NCI-H1092 treated with DMSO at 0.1 percent for 48 hours (cell line): ENCODE measurements around the gene CCPG1.
A peak's percentile ranks its signal among the peaks of the same experiment; 100 is the strongest.
"Not testable (repeated sequence)": the region's sequence is repeated elsewhere in the genome, so short reads cannot be mapped to it uniquely, and the experiment has no call there.

ENCODE experiments used
- DNase-seq: peaks from one replicate; lab custom pipeline; 2025; lab: John Stamatoyannopoulos, UW

The CCPG1 gene, protein sequence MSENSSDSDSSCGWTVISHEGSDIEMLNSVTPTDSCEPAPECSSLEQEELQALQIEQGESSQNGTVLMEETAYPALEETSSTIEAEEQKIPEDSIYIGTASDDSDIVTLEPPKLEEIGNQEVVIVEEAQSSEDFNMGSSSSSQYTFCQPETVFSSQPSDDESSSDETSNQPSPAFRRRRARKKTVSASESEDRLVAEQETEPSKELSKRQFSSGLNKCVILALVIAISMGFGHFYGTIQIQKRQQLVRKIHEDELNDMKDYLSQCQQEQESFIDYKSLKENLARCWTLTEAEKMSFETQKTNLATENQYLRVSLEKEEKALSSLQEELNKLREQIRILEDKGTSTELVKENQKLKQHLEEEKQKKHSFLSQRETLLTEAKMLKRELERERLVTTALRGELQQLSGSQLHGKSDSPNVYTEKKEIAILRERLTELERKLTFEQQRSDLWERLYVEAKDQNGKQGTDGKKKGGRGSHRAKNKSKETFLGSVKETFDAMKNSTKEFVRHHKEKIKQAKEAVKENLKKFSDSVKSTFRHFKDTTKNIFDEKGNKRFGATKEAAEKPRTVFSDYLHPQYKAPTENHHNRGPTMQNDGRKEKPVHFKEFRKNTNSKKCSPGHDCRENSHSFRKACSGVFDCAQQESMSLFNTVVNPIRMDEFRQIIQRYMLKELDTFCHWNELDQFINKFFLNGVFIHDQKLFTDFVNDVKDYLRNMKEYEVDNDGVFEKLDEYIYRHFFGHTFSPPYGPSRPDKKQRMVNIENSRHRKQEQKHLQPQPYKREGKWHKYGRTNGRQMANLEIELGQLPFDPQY

DNA sequence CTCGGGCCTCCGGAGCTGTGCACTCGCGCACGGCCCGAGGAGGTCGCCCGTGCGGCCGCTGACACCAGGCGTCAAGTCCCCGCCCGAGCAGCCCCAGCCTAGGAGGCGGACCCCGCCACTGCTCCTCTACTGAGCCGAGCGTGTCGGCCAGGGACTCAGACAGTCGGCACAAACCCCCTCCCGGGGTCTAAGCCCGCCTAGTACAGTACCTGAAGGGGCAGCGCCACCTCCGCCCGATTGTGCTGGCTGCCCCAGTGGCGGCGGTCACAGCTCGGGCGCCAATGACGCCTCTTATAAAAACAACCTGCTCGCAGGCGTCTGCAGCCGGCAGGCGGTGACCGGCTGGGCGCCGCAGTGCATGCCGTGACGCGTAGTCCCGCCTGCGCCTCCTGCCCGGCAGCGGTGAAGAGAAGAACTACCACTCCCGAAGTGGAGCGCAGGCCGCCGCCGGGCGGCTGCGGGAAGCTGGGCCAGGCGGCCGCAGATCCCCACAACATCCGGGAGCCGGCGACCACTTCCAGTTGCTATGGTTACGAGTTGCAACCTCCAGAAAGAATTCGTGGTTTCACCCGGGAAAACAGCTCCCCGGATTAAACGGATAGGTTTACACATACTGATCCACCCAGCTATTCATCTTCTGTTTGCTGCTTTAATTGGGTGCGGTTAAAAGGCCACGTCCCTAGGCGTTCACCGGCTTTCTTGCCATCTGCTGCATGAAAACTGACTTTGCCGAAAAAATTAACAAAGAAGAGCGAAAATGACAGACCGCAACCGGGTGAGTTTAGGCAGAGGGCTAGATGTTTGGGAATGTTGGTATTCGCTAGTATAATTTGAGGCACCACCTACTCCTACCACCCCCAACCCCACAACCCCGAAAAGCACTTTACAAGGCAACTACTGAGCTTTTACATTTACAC is at the start of gene CCPG1, which contains the start of gene PIERCE2:
Gene CCPG1, minus strand, starts transcription at position 348 of the 917 bp plus-strand sequence. CDS start 18,935 bp downstream, outside the sequence.
Gene PIERCE2, plus strand, starts transcription at position 484 of the 917 bp plus-strand sequence. Its CDS starts 274 bp downstream, at position 758.
- peak; percentile 92 for DNase-seq

DNA sequence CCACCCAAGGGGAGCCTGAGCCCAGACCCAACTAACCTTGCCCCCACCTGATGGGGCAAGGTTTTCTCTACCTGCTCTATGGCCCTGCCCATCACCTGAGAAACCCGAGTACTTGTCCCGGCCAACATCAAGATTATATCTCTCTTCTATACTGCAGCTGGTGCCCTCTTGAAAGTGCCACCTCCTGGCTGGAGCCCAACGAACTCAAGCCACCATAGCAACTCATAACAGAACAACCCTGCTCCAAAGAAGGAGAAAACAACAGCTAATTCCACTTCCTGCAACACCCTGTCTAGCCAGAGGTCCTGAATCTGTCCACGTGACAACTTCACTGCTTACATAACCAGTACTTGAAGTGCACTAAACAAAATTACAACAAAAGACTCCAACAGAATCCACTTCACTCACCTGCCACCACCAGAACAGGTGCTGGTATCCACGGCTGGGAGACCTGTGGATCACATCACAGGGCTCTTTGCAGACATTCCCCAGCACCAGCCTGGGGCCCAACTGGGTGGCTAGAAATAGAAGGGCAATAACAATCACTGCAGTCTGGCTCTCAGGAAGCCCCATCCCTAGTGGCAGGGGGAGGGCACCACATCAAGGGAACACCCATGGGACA is 49.4 kb upstream of the CCPG1 start:
- peak; percentile 1 for DNase-seq

DNA sequence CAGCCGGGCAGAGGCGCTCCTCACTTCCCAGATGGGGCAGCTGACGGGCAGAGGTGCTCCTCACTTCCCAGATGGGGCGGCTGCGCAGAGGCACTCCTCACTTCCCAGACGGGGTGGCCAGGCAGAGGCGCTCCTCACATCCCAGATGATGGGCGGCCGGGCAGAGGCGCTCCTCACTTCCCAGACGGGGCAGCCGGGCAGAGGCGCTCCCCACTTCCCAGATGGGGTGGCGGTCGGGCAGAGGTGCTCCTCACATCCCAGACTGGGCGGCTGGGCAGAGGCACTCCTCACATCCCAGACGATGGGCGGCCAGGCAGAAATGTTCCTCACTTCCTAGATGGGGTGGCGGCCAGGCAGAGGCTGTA is 38.9 kb upstream of the CCPG1 start:
- not testable (repeated sequence) for DNase-seq

DNA sequence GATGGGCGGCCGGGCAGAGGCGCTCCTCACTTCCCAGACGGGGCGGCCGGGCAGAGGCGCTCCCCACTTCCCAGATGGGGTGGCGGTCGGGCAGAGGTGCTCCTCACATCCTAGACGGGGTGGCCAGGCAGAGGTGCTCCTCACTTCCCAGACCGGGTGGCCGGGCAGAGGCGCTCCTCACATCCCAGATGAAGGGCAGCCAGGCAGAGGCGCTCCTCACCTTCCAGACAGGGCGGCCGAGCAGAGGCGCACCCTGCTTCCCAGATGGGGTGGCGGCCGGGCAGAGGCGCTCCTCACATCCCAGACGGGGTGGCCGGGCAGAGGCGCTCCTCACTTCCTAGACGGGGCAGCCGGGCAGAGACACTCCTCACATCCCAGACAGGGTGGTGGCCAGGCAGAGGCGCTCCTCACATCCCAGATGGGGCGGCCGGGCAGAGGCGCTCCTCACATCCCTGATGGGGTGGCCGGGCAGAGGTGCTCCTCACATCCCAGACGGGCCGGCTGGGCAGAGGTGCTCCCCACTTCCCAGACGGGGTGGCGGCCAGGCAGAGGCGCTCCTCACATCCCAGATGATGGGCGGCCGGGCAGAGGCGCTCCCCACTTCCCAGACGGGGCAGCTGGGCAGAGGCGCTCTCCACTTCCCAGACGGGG is 38.3 kb upstream of the CCPG1 start:
- not testable (repeated sequence) for DNase-seq

DNA sequence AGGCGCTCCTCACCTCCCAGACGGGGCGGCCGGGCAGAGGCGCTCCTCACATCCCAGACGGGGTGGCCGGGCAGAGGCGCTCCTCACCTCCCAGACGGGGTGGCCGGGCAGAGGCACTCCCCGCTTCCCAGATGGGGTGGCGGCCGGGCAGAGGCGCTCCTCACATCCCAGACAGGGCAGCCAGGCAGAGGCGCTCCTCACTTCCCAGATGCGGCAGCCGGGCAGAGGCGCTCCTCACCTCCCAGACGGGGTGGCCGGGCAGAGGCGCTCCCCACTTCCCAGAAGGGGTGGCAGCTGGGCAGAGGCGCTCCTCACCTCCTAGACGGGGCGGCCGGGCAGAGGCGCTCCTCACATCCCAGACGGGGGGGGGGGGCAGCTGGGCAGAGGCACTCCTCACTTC is 37.8 kb upstream of the CCPG1 start:
- DNase-seq = not testable (repeated sequence)

DNA sequence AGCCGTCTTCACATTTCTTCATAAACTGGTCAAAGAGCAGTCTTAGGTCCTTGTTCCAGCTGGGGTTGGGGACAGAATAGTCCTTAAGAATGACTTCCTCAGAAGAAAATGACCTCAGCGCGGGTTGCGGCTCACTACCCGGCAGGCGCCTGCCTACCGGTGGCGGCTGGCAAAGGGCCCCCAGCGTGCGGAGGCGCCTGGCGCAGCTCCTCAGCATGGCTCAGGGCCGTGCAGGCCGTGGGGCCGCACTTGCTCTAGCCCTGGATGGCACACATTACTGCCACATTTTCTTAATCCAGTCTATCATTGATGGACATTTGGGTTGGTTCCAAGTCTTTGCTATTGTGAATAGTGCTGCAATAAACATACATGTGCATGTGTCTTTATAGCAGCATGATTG is 35.0 kb upstream of the CCPG1 start:
- not testable (repeated sequence) for DNase-seq

DNA sequence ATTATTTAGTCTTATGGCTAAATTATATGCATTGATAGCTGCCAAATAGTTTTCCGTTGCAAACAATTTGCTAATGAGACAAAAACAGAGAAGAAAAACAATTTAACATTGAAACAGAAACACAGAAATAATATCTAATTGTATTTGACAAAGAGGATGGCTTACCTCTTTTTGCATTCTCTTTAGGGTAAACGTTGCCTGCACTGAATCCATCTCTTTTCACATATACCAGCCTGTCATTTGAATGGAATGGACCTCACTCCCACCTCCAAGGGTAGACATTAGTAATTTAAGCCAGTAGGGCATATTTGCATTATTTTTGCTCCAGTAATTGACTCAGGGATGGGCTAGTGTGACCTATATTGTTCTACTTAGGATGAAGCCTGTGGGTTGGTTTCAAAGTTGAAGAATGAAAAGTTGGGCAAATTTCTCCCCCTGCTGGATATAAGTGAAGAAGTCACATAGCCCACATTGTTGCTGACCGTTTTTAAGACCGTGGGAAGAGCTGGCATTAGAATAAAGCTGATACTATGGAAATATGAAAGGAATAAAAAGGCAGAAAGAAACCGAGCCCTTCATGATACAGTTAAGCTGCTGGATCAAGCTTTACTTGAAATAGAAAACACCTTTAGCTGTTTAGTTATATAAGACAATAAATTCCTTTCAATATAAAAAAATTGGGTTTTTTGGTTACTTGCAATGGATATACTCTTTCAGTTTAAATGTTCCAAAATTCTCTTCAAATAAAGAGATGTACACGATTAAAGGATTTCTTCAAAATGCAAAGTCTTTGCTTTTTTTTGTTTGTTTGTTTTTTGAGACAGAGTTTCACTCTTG is 27.0 kb upstream of the CCPG1 start:
- peak; percentile 17 for DNase-seq

DNA sequence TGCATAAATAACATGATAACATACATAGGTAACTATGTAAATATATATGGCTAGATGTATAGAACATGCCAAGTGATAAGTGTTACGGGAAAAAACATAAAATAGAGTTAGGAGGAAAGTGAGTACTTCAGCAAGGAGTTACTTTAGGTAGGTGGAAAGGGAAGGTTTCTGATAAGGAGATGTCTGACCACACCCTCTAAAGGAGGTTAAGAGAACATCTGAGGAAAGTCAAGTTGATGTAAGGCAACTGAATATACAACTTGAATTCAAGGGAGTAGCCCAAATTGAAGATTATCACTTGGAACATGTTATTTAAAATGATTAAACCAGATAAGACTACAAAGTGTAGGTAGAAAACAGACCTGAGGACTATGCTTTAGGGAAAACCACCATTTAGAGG is 13.9 kb upstream of the CCPG1 start:
- DNase-seq = no peak

DNA sequence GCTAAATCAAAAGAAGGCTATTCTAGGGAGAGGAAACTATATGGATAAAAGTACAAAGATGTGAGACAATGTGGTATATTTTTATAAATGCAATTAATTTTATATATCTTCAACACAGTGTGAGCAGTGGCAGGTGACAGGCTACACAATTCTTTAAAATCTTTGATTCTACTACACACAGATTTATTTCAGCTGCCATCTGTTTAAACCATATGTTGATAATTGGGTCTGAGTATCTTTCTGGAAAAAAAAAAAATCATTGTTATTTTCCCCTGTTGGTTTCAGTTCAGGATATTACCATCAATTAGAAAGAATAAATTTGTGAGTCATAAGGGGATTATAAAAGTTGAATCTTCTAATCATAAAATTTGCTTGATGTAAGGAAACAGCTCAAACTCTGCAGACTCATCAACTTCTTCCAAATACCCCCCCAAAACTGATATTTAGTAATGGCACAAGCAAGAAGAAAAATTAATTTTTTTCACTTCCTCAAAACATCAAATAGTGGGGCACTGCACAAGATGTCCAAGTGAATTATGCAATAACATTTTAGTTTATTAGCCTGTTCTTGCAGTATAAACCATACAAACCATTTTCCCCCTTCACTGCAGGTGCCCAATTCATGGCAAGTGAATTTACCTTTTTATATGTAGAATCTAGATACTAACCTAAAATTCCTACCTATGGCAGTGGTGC is 12.2 kb upstream of the CCPG1 start:
- DNase-seq = no peak

DNA sequence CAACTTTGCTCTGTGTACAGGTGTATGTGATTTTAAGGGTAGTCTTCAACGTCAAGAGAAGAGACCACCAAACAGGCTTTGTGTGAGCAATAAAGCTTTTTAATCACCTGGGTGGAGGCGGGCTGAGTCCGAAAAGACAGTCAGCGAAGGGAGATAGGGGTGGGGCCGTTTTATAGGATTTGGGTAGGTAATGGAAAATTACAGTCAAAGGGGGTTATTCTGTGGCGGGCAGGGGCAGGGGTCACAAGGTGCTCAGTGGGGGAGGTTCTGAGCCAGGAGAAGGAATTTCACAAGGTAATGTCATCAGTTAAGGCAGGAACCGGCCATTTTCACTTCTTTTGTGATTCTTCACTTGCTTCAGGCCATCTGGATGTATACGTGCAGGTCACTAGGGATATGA is 9.5 kb upstream of the CCPG1 start:
- not testable (repeated sequence) for DNase-seq

DNA sequence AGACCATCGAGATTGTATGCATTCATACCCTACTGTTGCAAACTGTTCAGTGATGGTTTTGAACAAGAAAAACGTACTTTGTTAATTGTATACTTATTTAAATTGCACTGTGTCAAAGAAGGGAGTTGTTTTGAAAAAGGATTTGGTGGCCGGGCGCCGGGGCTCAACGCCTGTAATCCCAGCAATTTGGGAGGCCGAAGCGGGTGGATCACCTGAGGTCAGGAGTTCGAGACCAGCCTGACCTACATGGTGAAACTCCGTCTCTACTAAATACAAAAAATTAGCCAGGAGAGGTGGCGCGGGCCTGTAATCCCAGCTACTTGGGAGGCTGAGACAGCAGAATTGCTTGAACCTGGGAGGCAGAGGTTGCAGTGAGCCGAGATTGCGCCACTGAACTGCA is 817 bp upstream of the CCPG1 start:
- DNase-seq = not testable (repeated sequence)

DNA sequence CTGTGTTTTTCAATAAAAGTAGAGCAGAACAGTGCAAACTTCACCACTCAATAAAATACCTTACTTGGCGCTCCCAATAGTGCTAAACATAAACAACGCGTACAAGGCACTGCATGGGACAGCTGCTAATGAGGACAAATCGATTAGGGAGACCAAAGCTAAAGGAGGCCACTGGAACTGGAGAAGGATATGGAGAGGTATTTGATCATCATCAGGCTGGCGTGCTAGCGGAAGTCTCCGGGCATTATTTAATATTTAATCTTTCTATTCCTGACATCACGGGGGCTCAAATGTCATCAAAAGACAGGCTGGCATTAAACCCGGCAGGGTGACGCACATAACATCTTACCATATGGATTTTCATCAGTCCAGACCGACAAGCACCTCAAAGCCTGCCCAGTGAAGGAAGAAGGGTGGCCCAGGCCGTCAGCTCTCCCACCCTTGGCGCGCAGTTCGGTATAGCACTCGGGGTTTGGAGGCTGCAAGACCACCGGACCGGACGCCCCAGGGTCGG is 604 bp downstream of the CCPG1 start:
- DNase-seq = peak; percentile 34

DNA sequence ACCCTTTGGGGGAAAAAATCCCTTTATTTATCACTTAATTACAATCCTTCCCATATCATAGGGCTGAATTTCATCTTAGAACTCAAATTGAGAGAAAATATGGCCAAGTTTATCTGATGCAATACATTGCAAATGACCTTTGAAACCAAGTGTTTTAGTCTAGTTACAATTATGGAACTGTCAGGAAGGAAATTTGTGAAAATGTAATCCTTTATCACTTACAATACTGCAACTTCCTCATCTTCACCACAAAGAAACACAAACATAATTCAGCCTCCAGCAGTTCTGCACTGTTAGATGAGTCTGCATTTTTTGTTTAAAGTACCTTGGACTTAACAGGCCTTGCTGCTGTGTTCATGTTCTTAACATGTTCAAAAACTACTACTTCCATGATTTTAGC is 4.6 kb downstream of the CCPG1 start:
- DNase-seq = no peak

DNA sequence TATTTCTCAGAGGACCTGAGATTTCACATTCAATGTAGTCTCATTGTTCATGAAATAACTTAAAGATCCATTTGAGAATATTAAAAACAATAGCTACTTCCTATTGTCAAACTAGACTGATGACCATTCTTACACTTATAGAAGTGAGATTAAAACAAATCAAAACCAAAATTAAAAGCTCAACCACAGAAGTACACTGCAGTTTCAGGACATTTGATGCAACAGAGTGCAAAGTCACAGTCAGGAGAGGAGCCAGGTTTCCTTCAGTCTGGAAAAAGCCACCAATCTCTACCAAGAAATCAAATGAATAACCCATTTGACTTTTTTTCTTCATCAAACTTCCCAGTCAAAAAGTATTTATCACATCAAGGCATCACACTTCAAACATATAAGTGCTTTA is 5.5 kb downstream of the CCPG1 start:
- no peak for DNase-seq

DNA sequence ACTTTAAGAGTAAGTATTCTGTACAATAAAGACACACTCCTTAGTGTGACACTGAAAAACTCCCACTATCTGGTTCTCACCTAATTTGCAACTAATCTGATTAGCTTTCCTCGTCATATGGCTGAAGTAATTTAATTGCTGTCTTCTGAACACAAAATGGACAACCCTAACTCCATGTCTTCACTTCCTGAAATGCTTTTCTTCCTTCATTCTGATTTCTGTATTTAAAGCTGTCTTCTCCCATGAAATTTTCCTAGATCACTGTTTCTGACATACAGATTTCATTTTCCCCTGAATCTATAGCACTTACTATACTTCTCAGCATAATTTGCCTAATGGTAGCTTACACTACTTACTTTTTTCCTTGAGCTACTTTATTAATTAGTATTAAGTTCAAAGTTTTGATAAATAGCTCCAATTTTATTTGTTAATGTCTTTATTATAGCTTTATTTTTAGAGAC is 6.3 kb downstream of the CCPG1 start:
- DNase-seq = no peak

DNA sequence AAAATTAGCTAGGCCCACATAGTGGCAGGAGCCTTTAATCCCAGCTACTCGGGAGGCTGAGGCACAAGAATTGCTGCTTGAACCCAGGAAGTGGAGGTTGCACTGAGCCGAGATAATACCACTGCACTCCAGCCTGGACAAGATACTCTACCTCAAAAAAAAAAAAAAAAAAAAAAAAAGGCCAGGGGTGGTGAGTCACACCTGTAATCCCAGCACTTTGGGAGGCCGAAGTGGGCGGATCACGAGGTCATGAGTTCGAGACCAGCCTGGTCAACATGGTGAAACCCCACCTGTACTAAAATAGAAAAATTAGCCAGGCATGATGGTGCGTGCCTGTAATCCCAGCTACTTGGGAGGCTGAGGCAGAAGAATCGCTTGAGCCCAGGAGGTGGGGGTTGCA is 8.1 kb downstream of the CCPG1 start:
- not testable (repeated sequence) for DNase-seq

DNA sequence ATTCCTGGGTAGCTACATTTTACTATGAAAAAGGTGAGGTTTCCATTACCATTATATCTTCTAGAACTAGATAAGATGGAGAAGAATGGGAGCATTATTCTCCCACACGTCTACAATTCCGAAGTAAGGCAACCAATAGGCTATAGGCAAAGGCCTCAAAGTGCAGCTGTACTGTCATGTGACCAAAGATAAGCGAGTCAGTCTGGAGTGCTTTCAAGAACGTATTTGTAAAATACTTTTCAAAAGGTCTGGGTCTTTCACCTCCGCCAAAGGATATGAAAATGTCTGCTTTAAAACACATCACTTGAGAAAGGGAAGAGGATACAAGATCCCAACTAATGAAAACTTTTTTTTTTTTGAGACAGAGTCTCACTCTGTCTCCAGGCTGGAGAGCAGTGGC is 9.9 kb downstream of the CCPG1 start:
- no peak for DNase-seq

DNA sequence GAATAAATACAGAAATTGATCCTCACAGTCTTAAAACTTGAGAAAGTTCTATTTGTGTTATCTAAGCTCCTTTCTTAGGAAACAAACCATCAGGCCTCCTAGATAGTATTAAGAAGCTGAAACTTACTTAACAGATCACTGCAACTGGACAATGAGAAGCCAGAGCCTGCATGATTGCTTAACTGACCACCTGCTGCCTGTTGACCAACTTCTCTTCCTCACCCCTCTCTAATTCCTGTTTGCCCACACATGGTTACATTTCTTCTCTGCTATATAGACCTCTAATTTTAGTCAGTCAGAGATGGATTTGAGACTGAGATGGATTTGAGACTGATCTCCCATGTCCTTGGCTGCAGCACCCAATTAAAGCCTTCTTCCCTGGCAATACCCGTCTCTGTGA is 13.5 kb downstream of the CCPG1 start:
- DNase-seq = no peak

DNA sequence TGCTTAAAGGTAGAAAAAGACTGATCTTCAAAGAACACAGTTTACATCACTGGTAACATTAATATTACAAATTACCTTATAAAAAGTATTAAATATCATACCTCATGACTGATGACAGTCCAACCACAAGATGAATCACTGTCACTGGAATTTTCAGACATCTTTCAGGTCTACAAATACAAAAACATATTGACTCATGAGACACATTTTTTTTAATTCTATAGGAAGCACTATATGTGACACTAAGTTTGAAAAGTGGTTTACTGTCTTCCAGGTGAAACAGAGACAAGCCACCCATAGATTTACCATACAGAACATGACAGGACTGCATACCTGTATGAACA is 18.9 kb downstream of the CCPG1 start:
- no peak for DNase-seq
